H1 (cell line): Measurements from ENCODE around the gene GSTO1. TPM values are rescaled to one million over a fixed set of nuclear protein-coding genes. Genes with fewer than 3 reads are reported as not detected.

Source experiments
- CTCF ChIA-PET: fragments of 300-600 bp; sonication (Branson Sonifier 250); formaldehyde crosslinking; loops from one replicate; lab custom pipeline; 2021; ENCODE audit not compliant: partially characterized antibody; lab: Charles Lee
- POLR2A ChIA-PET: fragments of 300-600 bp; sonication (Branson Sonifier 250); formaldehyde crosslinking; loops from one replicate; lab custom pipeline; 2021; ENCODE audit warnings: inconsistent platforms; ENCODE audit not compliant: partially characterized antibody; lab: Charles Lee
- DNase-seq, 2 experiments: peaks; one replicate each; pipeline versions ENCODE4 v3.0.0 to v3.0.0-alpha.2; 2010 to 2022; ENCODE audit warnings: low spot score in 2 of 2, low read depth in 1 of 2, mixed read lengths in 1 of 2
- FAIRE-seq: peaks from 2 replicates; lab custom pipeline; 2011; peaks lifted over from hg19 to GRCh38; lab: Jason Lieb, UNC
- H2AFZ ChIP-seq: 2 replicates; pipeline ENCODE4 v1.8.1; 2012; ENCODE audit warnings: low read length, inconsistent platforms
- H2AK5ac ChIP-seq: 2 replicates; pipeline ENCODE4 v1.6.1; 2013; ENCODE audit warnings: low read depth, low read length
- H2BK120ac ChIP-seq: replicated peaks from 2 replicates; pipeline ENCODE3; 2013; ENCODE audit warnings: low read depth, low read length, inconsistent platforms
- H2BK12ac ChIP-seq: 2 replicates; pipeline ENCODE4 v1.6.1; 2013; ENCODE audit warnings: low read depth, low read length
- H2BK15ac ChIP-seq: 2 replicates; pipeline ENCODE4 v1.6.1; 2013; ENCODE audit warnings: low read length
- H2BK20ac ChIP-seq: 2 replicates; pipeline ENCODE4 v1.6.1; 2013; ENCODE audit warnings: low read length
- H2BK5ac ChIP-seq: 2 replicates; pipeline ENCODE4 v1.6.1; 2013; ENCODE audit warnings: low read depth, low read length
- H3K14ac ChIP-seq: 2 replicates; pipeline ENCODE4 v1.6.1; 2013; ENCODE audit warnings: inconsistent platforms; ENCODE audit not compliant: insufficient read length
- H3K18ac ChIP-seq: 2 replicates; pipeline ENCODE4 v1.6.1; 2013; ENCODE audit warnings: low read length; ENCODE audit errors: extremely low read depth
- H3K23ac ChIP-seq: 2 replicates; pipeline ENCODE4 v1.6.1; 2013; ENCODE audit warnings: inconsistent platforms; ENCODE audit not compliant: insufficient read length
- H3K23me2 ChIP-seq: 2 replicates; pipeline ENCODE4 v1.6.1; 2013; ENCODE audit warnings: low read depth, low read length
- H3K27ac ChIP-seq: 2 replicates; pipeline ENCODE4 v1.6.1; 2011; ENCODE audit warnings: low read depth, low read length, inconsistent platforms
- H3K27me3 ChIP-seq, 4 experiments: replicated peaks in 1 of 4; 1 replicate in 1 of 4; 2 replicates in 3 of 4; pipeline versions ENCODE4 v1.6.1 to v1.8.1; 2011 to 2013; ENCODE audit warnings: low read length in 3 of 4, mild to moderate bottlenecking in 3 of 4, inconsistent platforms in 2 of 4, mixed read lengths in 2 of 4, moderate library complexity in 1 of 4; ENCODE audit not compliant: control insufficient read depth in 3 of 4, insufficient read depth in 3 of 4; ENCODE audit errors: extremely low read depth in 1 of 4
- H3K36me3 ChIP-seq, 4 experiments: 2 replicates each; pipeline versions ENCODE4 v1.6.1 to v1.8.1; 2011 to 2013; ENCODE audit warnings: mild to moderate bottlenecking in 4 of 4, low read length in 3 of 4, moderate library complexity in 2 of 4, control low read depth in 1 of 4, inconsistent platforms in 1 of 4; ENCODE audit not compliant: insufficient read depth in 4 of 4, control insufficient read depth in 2 of 4
- H3K4ac ChIP-seq: replicated peaks from 2 replicates; pipeline ENCODE3; 2013; ENCODE audit warnings: low read length, low read depth, mixed read lengths, inconsistent platforms; ENCODE audit not compliant: insufficient read length
- H3K4me1 ChIP-seq, 4 experiments: replicated peaks in 1 of 4; 1 replicate in 1 of 4; 2 replicates in 3 of 4; pipeline versions ENCODE4 v1.6.1 to v1.8.1; 2011 to 2013; ENCODE audit warnings: low read length in 3 of 4, inconsistent platforms in 2 of 4, mixed read lengths in 1 of 4; ENCODE audit not compliant: insufficient read depth in 4 of 4, control insufficient read depth in 3 of 4
- H3K4me2 ChIP-seq, 2 experiments: 2 replicates each; pipeline versions ENCODE4 v1.6.1 to v1.8.1; 2011 to 2013; ENCODE audit warnings: low read depth in 2 of 2, low read length in 2 of 2, control low read depth in 1 of 2, inconsistent platforms in 1 of 2, mild to moderate bottlenecking in 1 of 2; ENCODE audit not compliant: insufficient read depth in 1 of 2
- H3K4me3 ChIP-seq, 4 experiments: fragments of 200-600, 300-600 bp in 1 of 4; sonication (generic), shearing (Covaris generic), sonication (Bioruptor Twin) in 1 of 4; 2 replicates each; pipeline versions ENCODE4 v1.5.1 to v1.8.1; 2011 to 2016; ENCODE audit warnings: low read length in 4 of 4, low read depth in 3 of 4, control low read depth in 2 of 4, inconsistent platforms in 2 of 4, mild to moderate bottlenecking in 2 of 4, mixed read lengths in 1 of 4, moderate library complexity in 1 of 4; ENCODE audit not compliant: insufficient read depth in 2 of 4; ENCODE audit errors: extremely low read depth in 1 of 4
- H3K56ac ChIP-seq: replicated peaks from 2 replicates; pipeline ENCODE3; 2013; ENCODE audit warnings: low read depth, mild to moderate bottlenecking, mixed read lengths, low read length, inconsistent platforms; ENCODE audit not compliant: insufficient read length
- H3K79me1 ChIP-seq: 2 replicates; pipeline ENCODE4 v1.6.1; 2013; ENCODE audit warnings: low read depth, low read length, control low read depth
- H3K79me2 ChIP-seq, 2 experiments: 2 replicates each; pipeline versions ENCODE4 v1.6.1 to v1.8.1; 2012 to 2013; ENCODE audit warnings: low read length in 2 of 2, mild to moderate bottlenecking in 2 of 2, inconsistent platforms in 1 of 2; ENCODE audit not compliant: insufficient read depth in 2 of 2, control insufficient read depth in 1 of 2
- H3K9ac ChIP-seq, 4 experiments: replicated peaks in 1 of 4; 1 replicate in 1 of 4; 2 replicates in 3 of 4; pipeline versions ENCODE4 v1.6.1 to v1.8.1; 2011 to 2013; ENCODE audit warnings: low read depth in 3 of 4, low read length in 3 of 4, control low read depth in 2 of 4, mild to moderate bottlenecking in 2 of 4, moderate library complexity in 2 of 4, inconsistent platforms in 1 of 4; ENCODE audit errors: extremely low read depth in 1 of 4
- H3K9me3 ChIP-seq, 2 experiments: 2 replicates each; pipeline versions ENCODE4 v1.6.1 to v1.8.1; 2012 to 2013; ENCODE audit warnings: mild to moderate bottlenecking in 2 of 2, moderate library complexity in 2 of 2, control low read depth in 1 of 2, inconsistent platforms in 1 of 2, low read depth in 1 of 2, low read length in 1 of 2, mixed read lengths in 1 of 2; ENCODE audit not compliant: insufficient read depth in 2 of 2
- H4K20me1 ChIP-seq, 2 experiments: replicated peaks in 1 of 2; 2 replicates each; pipeline versions ENCODE3 to v1.8.1; 2011 to 2013; ENCODE audit warnings: inconsistent platforms in 2 of 2, low read length in 2 of 2, mild to moderate bottlenecking in 1 of 2; ENCODE audit not compliant: insufficient read depth in 2 of 2, control insufficient read depth in 1 of 2
- H4K5ac ChIP-seq: 2 replicates; pipeline ENCODE4 v1.6.1; 2013; ENCODE audit warnings: low read length, low read depth, mixed read lengths, inconsistent platforms; ENCODE audit not compliant: insufficient read length
- H4K8ac ChIP-seq: 2 replicates; pipeline ENCODE4 v1.8.0; 2013; ENCODE audit warnings: mild to moderate bottlenecking, moderate library complexity, low read length, inconsistent platforms; ENCODE audit not compliant: insufficient read depth; ENCODE audit errors: extremely low read depth
- H4K91ac ChIP-seq: replicated peaks from 2 replicates; pipeline ENCODE3; 2013; ENCODE audit warnings: low read length, mixed read lengths, inconsistent platforms; ENCODE audit not compliant: insufficient read length
- ATF3 ChIP-seq: IDR thresholded peaks from 2 replicates; pipeline ENCODE4 v1.6.1; 2011; ENCODE audit warnings: low read depth, mild to moderate bottlenecking, low read length; ENCODE audit not compliant: insufficient read depth
- BRCA1 ChIP-seq: IDR thresholded peaks from 2 replicates; pipeline ENCODE4 v1.6.1; 2012; ENCODE audit warnings: low read depth, low read length, improper control_type of control experiment
- EGR1 ChIP-seq: IDR thresholded peaks from 2 replicates; pipeline ENCODE4 v1.6.1; 2011; ENCODE audit warnings: low read depth, low read length, borderline replicate concordance
- PHF8 ChIP-seq: fragments of 200-600 bp; sonication (generic); conservative IDR thresholded peaks from 2 replicates; pipeline ENCODE4 v1.7.1; 2012; ENCODE audit warnings: low read depth, mild to moderate bottlenecking, inconsistent platforms, low read length, moderate library complexity
- POLR2A ChIP-seq, 2 experiments: IDR thresholded peaks; 1 replicate in 1 of 2; 2 replicates in 1 of 2; pipeline ENCODE4 v1.6.1; 2011; ENCODE audit warnings: low read depth in 2 of 2, low read length in 2 of 2, mild to moderate bottlenecking in 2 of 2; ENCODE audit errors: control extremely low read depth in 1 of 2
- POU5F1 ChIP-seq: IDR thresholded peaks from 2 replicates; pipeline ENCODE4 v1.6.1; 2011; ENCODE audit warnings: low read depth, mild to moderate bottlenecking, low read length, moderate library complexity
- RXRA ChIP-seq: IDR thresholded peaks from 2 replicates; pipeline ENCODE4 v1.6.1; 2011; ENCODE audit warnings: low read depth, mild to moderate bottlenecking, low read length, moderate library complexity; ENCODE audit not compliant: insufficient read depth
- SIX5 ChIP-seq: IDR thresholded peaks from 2 replicates; pipeline ENCODE4 v1.6.1; 2011; ENCODE audit warnings: mild to moderate bottlenecking, low read depth, low read length
- SP1 ChIP-seq: IDR thresholded peaks from 2 replicates; pipeline ENCODE4 v1.6.1; 2011; ENCODE audit warnings: low read depth, low read length
- TAF1 ChIP-seq: IDR thresholded peaks from 2 replicates; pipeline ENCODE4 v1.6.1; 2011; ENCODE audit warnings: mild to moderate bottlenecking, low read depth, low read length
- TEAD4 ChIP-seq: IDR thresholded peaks from 2 replicates; pipeline ENCODE4 v1.6.1; 2012; ENCODE audit warnings: low read depth, low read length, inconsistent platforms, mixed read lengths
- USF2 ChIP-seq: IDR thresholded peaks from 2 replicates; pipeline ENCODE4 v1.6.1; 2011; ENCODE audit warnings: low read length, improper control_type of control experiment
- YY1 ChIP-seq: IDR thresholded peaks from 2 replicates; pipeline ENCODE4 v1.6.1; 2011; ENCODE audit warnings: low read depth, mild to moderate bottlenecking, low read length
- ZNF274 ChIP-seq: IDR thresholded peaks from 2 replicates; pipeline ENCODE4 v1.7.0; 2012; ENCODE audit warnings: low read length, borderline replicate concordance; ENCODE audit errors: extremely low read depth
- WGBS, 2 experiments: shearing (Covaris generic) in 1 of 2; methylation state at CpG; one replicate each; pipeline versions ENCODE4 v1.1.6 to v1.1.7; 2013 to 2015; ENCODE audit warnings: low lambda C conversion rate in 2 of 2, mixed read lengths in 2 of 2, inconsistent platforms in 1 of 2, low coverage in 1 of 2, missing lambda C conversion rate in 1 of 2; ENCODE audit not compliant: insufficient replicate concordance in 2 of 2, insufficient coverage in 1 of 2, insufficient read length in 1 of 2; ENCODE audit errors: extremely low coverage in 1 of 2, missing lambda C conversion rate in 1 of 2; 5-methylcytosine and 5-hydroxymethylcytosine counted together
- polyA plus RNA-seq, 7 experiments: library from polyadenylated mRNA; depleted of rRNA in 3 of 7; stranded (reverse) in 5 of 7; unstranded in 2 of 7; fragments of >200 nt in 5 of 7; fragments of 200-250 nt in 2 of 7; gene quantifications; 1 replicate in 5 of 7; 2 replicates in 1 of 7; 4 replicates in 1 of 7; pipeline versions ENCODE4 v1.2.1 to v1.2.3, GENCODE V29; 2011 to 2013; ENCODE audit warnings: missing spikeins in 2 of 7, mixed read lengths in 2 of 7
- total RNA-seq: library from RNA; stranded (reverse); fragmentation: NEBNext Ultra II Directional; extraction: Animal tissue kit (Norgen Biotek cat#: 25700); gene quantifications from 2 replicates; pipeline ENCODE4 v1.2.1, GENCODE V29; 2021

The GSTO1 gene
- total and polyA plus RNA-seq, 2 of the 8 experiments (the other 6 are each of a cell fraction or from before 2014, with no cell fraction given): 22.4 to 32.5 TPM

- FAIRE-seq: no peak
- Histone ChIP-seq H3K36me3 (no peaks in the 10 kb centered on the region), H3K79me2 (no peaks in the 10 kb centered on the region), H2AFZ (no peak overlapping the region), H2BK120ac (no peak overlapping the region), H2BK12ac (no peak overlapping the region), H3K23ac (no peak overlapping the region), H3K18ac (no peak overlapping the region), H2BK20ac (no peak overlapping the region), H4K91ac (no peak overlapping the region), H4K20me1 (no peaks in the 10 kb centered on the region), H4K5ac (no peak overlapping the region), H2BK15ac (no peak overlapping the region), H3K27me3 (no peaks in the 10 kb centered on the region), H2BK5ac (no peak overlapping the region), H2AK5ac (no peak overlapping the region), H3K4me3 (no peak overlapping the region), H3K4me1 (peaks cover 0 to 3% (median 2%) of the 10 kb centered on the region in 4 experiments; a peak in 3 of 7 replicates), H3K9ac (no peak overlapping the region), H3K14ac (no peak overlapping the region), H3K9me3 (no peaks in the 10 kb centered on the region), H3K56ac (no peak overlapping the region), H3K4me2 (no peak overlapping the region), H3K27ac (no peak overlapping the region), H4K8ac (no peak overlapping the region), H3K79me1 (no peaks in the 10 kb centered on the region), H3K4ac (no peak overlapping the region), H3K23me2 (no peaks in the 10 kb centered on the region)
- CTCF ChIA-PET: interaction anchor here (0.9 to 16.1 kb wide), 5 partner anchors 10 to 61 kb away, joined by 4 to 379 read pairs (median 17); partner anchors contain the start of gene CFAP58
- 79% methylated on average over 1 of the region's 1 CpG; no CpG with 5 or more reads in 1 of the 2 experiments for WGBS, 2 experiments
- DNase-seq: no peak
- POLR2A ChIA-PET: interaction anchor here (1.7 kb wide), 1 partner anchor 19 kb away, joined by 7 read pairs; the partner anchor contains the start of gene GSTO2
- no peak for TF ChIP-seq ATF3
- TF ChIP-seq ZNF274: no peak
- no peak for TF ChIP-seq BRCA1
- TF ChIP-seq SP1: no peak
- no peak for TF ChIP-seq USF2
- no peak for TF ChIP-seq TEAD4
- TF ChIP-seq POLR2A (IDR thresholded peaks at IDR 0.05; ENCODE audit: control extremely low read depth in 1 of 2, low read depth in 2 of 2, low read length in 2 of 2): no peak
- no peak for TF ChIP-seq PHF8
- no peak for TF ChIP-seq TAF1
- no peak for TF ChIP-seq EGR1
- TF ChIP-seq SIX5: no peak
- no peak for TF ChIP-seq POU5F1
- TF ChIP-seq YY1: no peak
- no peak for TF ChIP-seq RXRA
Observed at GRCh38 chr10:104288355-104288754, 33.7 kb downstream of the GSTO1 start.
